ENCODE data around the gene ITIH4. TPM values are rescaled to one million over a fixed set of nuclear protein-coding genes. Genes with fewer than 3 reads are reported as not detected.

Gene ITIH4
- total RNA-seq, 2 donors from 2014 or later, result 4.9 to 5.5 TPM

DNA sequence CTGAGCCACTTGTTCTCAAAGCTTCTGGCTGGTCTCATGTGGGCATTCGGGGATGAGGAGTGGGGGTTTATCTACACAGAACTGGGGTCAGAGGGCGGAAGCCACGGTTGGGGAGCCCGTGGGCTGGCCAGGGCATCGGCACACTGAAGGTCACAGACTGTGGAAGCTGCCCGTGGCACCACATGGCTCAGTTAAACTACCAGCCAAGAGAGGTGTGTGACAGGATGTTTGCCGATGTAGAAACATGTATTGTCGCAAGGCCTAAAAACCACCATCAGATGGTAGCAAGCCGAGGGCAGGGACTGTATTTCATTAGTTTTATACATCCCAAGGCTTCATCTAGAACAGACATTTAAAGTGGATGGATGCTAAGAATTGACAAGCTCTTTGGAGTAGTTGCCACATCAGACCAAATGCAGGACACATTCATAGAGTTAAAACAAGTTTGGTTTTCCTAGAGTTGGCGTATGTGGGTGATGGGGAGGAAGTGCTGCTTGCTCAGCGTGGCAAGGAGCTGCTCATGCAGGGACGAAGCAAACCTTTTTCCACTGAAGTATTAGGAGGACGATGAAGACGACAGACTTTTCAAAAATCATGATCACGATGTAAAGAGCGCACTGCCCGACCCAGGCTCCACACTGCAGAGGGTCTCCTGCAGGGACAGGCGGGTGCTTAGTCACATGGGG lies 14.0 kb upstream of the ITIH4 start:
- Histone ChIP-seq H3K36me3 (no peaks in the 10 kb centered on the region), H3K9me3 (no peaks in the 10 kb centered on the region), H3K27me3 (replicated peaks; ENCODE audit: insufficient read depth) (no peaks in the 10 kb centered on the region), H3K4me3 (no peak overlapping the region), H3K27ac (peak overlapping the region; percentile 57 to 62), H3K4me1 (replicated peaks) (no peaks in the 10 kb centered on the region)
- intact Hi-C loops (cut with DNase I), result loop anchor here (10.0 kb wide), 1 partner anchor 230 kb away; no protein-coding TSS in a partner anchor
- WGBS, result 81% methylated on average over 18 of the region's 18 CpGs
- DNase-seq (ENCODE audit: low spot score), result no peak
- TF ChIP-seq POLR2A (IDR thresholded peaks at IDR 0.05) (no peak), POLR2AphosphoS5 (IDR thresholded peaks at IDR 0.05) (no peak)
- TF ChIP-seq, protein P1, sequence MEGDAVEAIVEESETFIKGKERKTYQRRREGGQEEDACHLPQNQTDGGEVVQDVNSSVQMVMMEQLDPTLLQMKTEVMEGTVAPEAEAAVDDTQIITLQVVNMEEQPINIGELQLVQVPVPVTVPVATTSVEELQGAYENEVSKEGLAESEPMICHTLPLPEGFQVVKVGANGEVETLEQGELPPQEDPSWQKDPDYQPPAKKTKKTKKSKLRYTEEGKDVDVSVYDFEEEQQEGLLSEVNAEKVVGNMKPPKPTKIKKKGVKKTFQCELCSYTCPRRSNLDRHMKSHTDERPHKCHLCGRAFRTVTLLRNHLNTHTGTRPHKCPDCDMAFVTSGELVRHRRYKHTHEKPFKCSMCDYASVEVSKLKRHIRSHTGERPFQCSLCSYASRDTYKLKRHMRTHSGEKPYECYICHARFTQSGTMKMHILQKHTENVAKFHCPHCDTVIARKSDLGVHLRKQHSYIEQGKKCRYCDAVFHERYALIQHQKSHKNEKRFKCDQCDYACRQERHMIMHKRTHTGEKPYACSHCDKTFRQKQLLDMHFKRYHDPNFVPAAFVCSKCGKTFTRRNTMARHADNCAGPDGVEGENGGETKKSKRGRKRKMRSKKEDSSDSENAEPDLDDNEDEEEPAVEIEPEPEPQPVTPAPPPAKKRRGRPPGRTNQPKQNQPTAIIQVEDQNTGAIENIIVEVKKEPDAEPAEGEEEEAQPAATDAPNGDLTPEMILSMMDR (IDR thresholded peaks at IDR 0.05), result no peak

DNA sequence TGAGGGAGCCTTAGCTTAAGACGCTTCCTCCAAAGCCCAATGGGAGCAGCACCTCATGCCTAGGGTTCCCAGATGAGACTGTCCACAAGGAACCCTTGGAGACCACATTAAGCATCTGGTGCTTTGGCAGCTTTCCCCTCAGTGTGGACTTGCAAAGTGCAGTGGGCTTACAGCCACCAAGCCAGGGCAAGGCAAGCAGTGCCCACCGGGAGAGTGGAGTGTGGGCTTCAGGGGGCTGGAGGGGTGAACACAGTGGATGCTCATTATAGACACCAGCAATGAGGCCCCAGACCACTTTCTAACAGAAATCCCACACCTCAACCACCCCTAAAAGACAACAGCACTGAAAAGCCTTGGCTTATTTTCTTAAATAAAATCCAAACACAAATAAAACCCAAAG lies 13.4 kb upstream of the ITIH4 start:
- Histone ChIP-seq H3K9me3 (no peaks in the 10 kb centered on the region), H3K4me3 (no peak overlapping the region), H3K27me3 (replicated peaks; ENCODE audit: insufficient read depth) (no peaks in the 10 kb centered on the region), H3K4me1 (replicated peaks) (no peaks in the 10 kb centered on the region), H3K36me3 (no peaks in the 10 kb centered on the region), H3K27ac (no peak overlapping the region)
- no peak for TF ChIP-seq POLR2A (IDR thresholded peaks at IDR 0.05)
- no peak for TF ChIP-seq POLR2AphosphoS5 (IDR thresholded peaks at IDR 0.05)
- TF ChIP-seq, protein P1 (IDR thresholded peaks at IDR 0.05), result no peak
- intact Hi-C loops (cut with DNase I), result loop anchor here (10.0 kb wide), 1 partner anchor 231 kb away; no protein-coding TSS in a partner anchor
- DNase-seq (ENCODE audit: low spot score), result no peak
- WGBS, result 69% methylated on average over 2 of the region's 2 CpGs

DNA sequence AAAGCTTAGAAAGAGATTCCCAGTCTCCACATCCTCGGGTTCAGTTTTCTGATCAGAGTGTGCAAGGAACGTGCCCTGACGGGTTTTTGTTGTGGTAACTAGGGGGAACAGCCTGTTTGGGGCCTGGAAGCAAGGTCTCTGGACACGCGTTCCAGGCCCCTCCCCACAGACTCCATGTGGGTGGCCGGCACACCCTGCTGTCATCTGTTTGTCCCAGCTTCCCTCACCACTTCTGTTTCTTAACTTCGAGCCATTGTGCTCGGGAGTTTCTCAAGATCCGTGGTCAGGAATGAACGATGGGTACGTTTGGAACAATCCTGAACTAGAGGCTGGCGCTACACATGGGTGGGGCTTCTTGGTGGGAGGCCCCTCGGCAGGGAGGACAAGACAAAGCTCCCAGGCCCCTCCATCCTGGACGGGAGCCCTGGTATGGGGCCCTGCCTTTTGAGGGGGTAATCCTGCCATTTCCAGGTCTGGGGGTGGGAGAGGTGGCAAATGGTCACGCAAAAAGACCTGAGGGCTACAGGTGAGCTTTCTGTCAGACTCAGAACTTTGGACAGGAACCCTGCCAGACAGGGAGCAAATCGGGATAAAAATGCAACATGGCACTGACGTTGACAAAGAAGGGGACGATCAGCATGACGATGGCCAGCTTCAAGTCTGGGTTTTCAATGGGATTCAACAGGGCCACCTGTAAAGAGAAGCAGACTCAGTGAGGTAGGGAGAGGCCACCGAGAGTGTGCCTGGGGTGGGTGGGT lies 12.8 kb upstream of the ITIH4 start:
- no peaks in the 10 kb centered on the region for H3K36me3 ChIP-seq

DNA sequence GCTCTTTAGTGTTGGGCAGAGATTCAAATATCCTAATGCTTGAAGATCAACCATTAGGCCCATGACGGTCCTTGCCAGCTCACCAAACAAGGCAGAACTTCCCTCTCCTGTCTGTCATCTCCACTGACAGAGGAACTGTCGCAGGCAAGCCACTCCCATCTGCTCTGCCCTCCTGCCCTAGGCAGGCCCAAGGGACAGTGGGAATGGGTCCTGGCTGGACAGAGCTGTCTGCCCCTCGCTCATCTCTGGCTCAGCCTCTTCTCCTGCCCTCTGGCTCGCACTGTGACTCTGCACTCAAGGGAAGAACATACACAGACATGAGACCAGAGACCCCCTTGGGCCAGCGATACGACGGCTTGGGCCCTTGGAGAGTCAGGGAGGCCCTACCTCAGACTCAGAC lies 12.0 kb upstream of the ITIH4 start:
- no peak for TF ChIP-seq POLR2A (IDR thresholded peaks at IDR 0.05)
- TF ChIP-seq, protein P1 (IDR thresholded peaks at IDR 0.05), result no peak
- no peak overlapping the region for H3K27ac ChIP-seq
- H3K27me3 ChIP-seq (replicated peaks; ENCODE audit: insufficient read depth), result no peaks in the 10 kb centered on the region
- WGBS, result 69% methylated on average over 7 of the region's 7 CpGs
- no peak for DNase-seq (ENCODE audit: low spot score)
- no peaks in the 10 kb centered on the region for H3K9me3 ChIP-seq
- no peaks in the 10 kb centered on the region for H3K36me3 ChIP-seq
- intact Hi-C loops (cut with DNase I), result loop anchor here (10.0 kb wide), 1 partner anchor 232 kb away; no protein-coding TSS in a partner anchor
- H3K4me3 ChIP-seq, result no peak overlapping the region
- H3K4me1 ChIP-seq (replicated peaks), result no peaks in the 10 kb centered on the region

More for the DNA sequence above, 12.8 kb upstream of the ITIH4 start:
- WGBS, result 55% methylated on average over 20 of the region's 20 CpGs
- intact Hi-C loops (cut with DNase I), result loop anchor here (10.0 kb wide), 1 partner anchor 232 kb away; no protein-coding TSS in a partner anchor
- DNase-seq (ENCODE audit: low spot score), result no peak
- Histone ChIP-seq H3K4me1 (replicated peaks) (no peaks in the 10 kb centered on the region), H3K9me3 (no peaks in the 10 kb centered on the region), H3K27ac (no peak overlapping the region), H3K27me3 (replicated peaks; ENCODE audit: insufficient read depth) (no peaks in the 10 kb centered on the region), H3K4me3 (no peak overlapping the region)
- no peak for TF ChIP-seq POLR2AphosphoS5 (IDR thresholded peaks at IDR 0.05)

DNA sequence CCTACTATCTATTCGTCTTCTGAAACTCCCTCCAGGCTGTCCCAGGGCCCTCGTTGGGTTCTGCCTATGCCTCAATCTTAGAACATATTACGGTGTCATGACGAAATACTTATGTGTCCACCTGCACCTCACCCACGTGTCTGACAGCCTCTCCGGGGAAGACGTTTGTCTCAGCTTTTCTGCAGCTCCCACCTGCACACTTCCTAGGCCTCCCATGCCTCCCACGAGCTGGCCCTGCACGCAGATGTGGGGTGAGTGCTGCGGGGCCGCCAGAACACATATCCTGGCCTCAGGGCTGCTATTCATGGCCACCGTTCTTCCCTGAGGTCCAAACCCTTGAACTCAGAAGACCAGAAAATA lies 11.5 kb upstream of the ITIH4 start:
- intact Hi-C loops (cut with DNase I), result loop anchor here (10.0 kb wide), 1 partner anchor 233 kb away; no protein-coding TSS in a partner anchor
- no peak overlapping the region for H3K4me3 ChIP-seq
- WGBS, result 84% methylated on average over 12 of the region's 12 CpGs
- no peaks in the 10 kb centered on the region for H3K4me1 ChIP-seq (replicated peaks)
- no peaks in the 10 kb centered on the region for H3K36me3 ChIP-seq
- TF ChIP-seq, protein P1 (IDR thresholded peaks at IDR 0.05), result no peak
- no peak for TF ChIP-seq POLR2AphosphoS5 (IDR thresholded peaks at IDR 0.05)
- no peak for TF ChIP-seq POLR2A (IDR thresholded peaks at IDR 0.05)
- no peaks in the 10 kb centered on the region for H3K9me3 ChIP-seq
- H3K27me3 ChIP-seq (replicated peaks; ENCODE audit: insufficient read depth), result no peaks in the 10 kb centered on the region
- no peak overlapping the region for H3K27ac ChIP-seq
- no peak for DNase-seq (ENCODE audit: low spot score)
